GM19351 (cell line): ENCODE results near the gene HLA-DMA.
A peak's percentile ranks its signal among the peaks of the same experiment; 100 is the strongest.
"Not testable (repeated sequence)": the region's sequence is repeated elsewhere in the genome, so short reads cannot be mapped to it uniquely, and the experiment has no call there.

ENCODE experiments used
- ATAC-seq: cut with Tn5 transposase; IDR thresholded peaks from one replicate; pipeline ENCODE4 v1.9.1; 2021; ENCODE audit warnings: mild to moderate bottlenecking, moderate library complexity; ENCODE audit not compliant: unreplicated experiment

HLA-DMA gene

DNA sequence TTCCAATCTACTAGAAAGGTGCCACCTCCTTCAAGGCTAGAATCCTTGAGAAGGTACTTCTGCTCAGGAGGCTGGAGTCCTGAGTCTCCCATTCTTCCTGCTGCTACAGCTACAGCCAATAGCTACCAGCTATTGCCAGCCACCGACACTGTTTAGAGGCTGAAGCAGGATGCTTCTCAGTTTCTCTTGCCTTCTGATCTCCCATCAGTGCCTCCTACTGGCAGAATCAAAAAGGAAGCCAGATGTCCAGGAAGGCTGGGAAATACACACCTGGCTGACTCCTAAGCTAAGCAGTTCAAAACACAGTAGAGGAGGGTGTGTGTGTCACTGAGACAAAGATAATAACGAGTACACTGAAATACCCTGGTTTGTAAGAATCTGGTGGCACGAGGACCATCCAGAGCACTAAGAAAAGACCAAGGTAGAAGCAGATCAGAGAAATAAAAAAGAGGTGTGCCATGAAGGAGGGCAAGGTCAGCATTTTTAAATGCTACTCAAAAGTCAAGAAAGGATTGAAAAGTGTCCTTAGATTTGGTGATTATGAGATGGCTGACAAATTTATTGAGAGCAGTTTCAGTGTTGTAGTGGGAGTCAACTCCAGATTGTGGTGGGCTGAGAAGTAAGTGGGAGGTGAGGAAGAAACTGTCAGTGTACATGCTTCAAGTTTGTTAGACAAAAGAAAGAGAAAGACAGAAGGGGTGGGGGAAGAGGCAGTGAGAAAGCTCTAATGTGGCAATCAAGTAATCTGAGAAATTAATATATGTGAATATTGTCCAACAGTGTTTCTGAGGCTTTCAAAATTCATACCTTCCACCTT lies 2.3 kb upstream of the HLA-DMA start:
- no peak for ATAC-seq

DNA sequence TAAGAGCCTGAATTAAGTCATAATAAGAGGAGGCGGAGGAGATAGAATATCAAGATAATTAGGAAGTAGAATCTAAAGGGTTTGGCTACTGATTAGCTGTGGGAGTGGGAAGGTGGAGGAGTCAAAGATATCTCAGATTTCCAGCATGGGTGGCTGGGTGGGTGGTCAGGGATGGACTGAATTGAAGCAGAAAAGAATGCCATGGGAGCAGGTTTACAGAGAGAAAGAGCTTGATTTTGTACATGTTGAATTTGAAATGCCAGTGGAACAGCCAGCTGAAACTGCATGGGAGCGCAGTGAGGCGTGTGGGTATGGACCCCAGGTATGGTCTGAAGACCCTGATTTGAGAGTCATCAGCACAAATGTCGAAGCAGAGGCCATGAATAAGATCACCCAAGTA lies 1.4 kb upstream of the HLA-DMA start:
- no peak for ATAC-seq

DNA sequence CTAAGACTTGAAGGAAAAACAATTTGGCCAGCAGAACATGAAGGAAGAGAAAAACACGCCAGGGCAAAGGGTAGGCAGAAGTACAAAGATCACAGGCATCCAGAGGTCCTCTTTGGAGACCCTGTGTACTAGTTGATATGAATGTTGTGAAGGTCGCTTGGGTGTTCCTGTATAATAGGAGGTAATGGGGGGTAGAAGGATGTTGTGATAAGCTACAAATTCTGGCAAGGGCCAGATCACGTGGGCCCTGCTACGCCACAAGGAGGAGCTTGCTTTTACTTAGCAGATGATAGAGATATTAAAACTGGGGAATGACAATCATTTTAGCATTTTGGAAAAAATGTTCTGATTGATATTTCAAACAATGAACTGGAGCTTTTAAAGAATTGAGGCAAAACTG lies 878 bp upstream of the HLA-DMA start:
- ATAC-seq, result no peak

- ATAC-seq, result no peak
Observed at GRCh38 chr6:32950449-32950848, 2.4 kb downstream of the HLA-DMA start.

DNA sequence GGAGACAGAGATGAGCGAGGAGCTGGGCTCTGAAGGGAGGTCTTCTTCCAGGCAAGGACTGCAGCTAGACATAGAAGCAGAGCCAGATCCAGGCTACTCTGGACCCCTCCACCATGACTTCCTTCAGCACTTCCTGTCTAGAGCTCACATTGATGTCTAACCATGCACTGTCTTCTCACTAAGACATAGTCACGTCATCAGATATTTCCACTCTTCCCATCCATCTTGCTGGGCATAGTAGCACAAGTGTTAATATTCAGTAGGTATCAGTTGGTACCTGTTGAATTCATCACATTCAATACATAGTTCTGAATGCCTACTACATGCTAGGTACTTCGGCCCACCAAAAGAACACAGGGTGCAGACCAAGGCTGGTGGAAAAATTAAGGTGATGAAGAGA lies 2.9 kb downstream of the HLA-DMA start:
- ATAC-seq, result no peak

- no peak for ATAC-seq
Observed at GRCh38 chr6:32949113-32949512, 3.8 kb downstream of the HLA-DMA start.

- ATAC-seq, result no peak
Observed at GRCh38 chr6:32947552-32948465, 5.1 kb downstream of the HLA-DMA start.

GRCh38 chr6:32946893-32947292 lies 6.0 kb downstream of the HLA-DMA start:
- ATAC-seq, result no peak

- no peak for ATAC-seq
Observed at GRCh38 chr6:32945953-32946352, 6.9 kb downstream of the HLA-DMA start.

GRCh38 chr6:32945108-32945760 lies 7.7 kb downstream of the HLA-DMA start:
- no peak for ATAC-seq

DNA sequence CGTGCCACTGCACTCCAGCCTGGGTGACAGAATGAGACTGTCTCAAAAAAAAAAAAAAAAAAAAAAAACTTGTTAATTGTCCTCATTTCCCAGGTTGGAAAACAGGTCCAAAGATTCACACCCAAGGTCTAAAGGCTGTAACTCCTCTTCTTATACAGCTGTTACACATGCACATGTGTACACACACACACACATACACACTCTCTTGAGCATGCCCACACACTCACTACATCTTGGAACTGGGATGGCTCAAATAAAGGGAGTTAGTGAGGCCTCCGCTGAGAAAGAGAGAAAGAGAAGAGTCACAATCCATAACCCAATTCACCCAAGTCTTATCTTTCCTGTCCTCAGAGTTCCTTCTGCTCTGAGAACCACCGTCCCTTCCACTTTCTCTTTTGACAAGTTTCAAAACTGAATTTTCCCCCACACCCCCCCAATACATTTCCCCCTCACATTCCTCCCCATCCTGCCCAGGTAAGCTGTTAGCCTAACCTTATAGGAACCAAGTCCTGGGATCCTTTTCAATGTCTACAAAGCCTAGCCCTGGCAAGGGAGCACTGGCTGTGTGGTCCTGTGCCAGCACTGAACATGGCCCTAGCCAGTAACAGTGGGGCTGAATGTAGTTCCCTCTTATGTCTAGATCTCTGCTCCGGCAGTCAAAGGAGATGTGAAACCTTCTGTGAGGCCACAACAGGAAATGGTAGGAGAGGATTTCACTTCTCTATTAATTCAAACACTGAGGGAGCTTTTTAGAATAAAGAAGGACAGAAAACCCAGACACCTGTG lies 8.8 kb downstream of the HLA-DMA start:
- ATAC-seq, result peak; percentile 48

GRCh38 chr6:32942555-32943123 lies 10.3 kb downstream of the HLA-DMA start:
- ATAC-seq, result not testable (repeated sequence)

DNA sequence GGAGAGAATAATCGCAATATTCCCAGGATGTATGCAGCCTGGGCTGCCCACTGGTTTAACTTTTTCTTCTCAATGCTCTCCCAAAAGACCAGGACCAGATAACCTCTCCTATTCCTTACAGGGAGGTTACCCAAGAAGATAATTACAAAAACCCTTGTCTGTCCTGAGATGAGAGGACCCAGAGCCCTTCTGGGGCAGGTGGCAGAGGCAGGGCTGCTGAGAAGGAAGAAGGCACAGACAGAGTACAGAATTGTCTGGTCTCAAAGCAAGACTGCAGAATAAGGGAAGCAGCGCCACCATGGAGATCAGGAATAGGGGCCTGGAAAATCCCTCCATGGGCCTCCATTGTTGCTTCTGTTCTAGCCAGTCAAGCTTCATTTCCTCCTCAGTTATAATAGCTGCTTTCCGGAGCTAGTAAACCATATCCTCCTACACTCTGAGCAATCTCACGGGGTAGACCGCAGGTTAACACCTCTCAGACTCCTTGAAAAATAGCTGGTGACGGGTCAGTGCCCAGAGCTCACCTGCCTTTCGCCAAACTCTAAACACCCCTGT lies 11.6 kb downstream of the HLA-DMA start:
- ATAC-seq, result peak; percentile 57

- peak; percentile 59 for ATAC-seq
Observed at GRCh38 chr6:32940656-32941213, 12.2 kb downstream of the HLA-DMA start, which contains the start of gene HLA-DMB. Gene HLA-DMB, minus strand, starts transcription at chr6:32941028. Its CDS starts 221 bp downstream, at chr6:32940807.

DNA sequence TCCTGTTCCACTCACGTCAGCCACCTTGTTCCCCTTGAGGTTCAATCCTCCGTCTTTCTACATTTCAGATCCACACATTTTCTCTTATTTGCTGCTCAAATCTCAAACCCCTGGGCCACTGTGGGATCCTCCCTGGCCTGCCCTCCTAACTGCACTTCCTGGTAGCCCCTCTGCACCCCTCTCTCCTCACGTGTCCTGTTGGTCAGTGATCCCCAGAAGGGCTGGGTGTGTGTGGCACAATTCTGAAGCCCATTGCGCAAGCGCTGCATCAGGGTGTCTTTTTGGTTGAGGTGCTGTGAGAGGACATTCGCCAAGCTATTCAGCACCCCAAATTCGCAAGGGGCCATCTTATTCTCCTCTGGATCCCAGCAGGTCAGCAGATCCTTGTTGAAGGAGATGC lies 14.4 kb downstream of the HLA-DMA start:
- ATAC-seq, result no peak

DNA sequence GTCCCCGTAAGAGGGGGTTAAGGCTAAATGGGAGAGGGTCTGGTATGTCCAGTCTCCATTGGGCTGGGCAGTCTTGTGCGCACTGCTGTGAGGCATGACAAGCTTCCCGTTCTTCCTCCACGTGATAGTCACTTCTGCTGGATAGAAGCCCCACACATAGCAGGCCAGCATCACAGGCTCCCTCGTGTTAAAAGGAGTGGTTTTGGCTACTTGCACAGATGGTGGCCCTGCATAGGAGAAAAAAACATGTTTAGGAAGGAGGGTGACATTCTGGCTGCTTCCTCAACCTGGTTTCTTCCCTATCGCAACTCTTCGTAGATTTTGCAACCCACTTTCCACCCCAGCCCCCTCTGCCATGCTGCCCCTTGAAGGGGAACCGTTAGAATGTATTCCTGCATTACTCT lies 15.7 kb downstream of the HLA-DMA start:
- no peak for ATAC-seq

DNA sequence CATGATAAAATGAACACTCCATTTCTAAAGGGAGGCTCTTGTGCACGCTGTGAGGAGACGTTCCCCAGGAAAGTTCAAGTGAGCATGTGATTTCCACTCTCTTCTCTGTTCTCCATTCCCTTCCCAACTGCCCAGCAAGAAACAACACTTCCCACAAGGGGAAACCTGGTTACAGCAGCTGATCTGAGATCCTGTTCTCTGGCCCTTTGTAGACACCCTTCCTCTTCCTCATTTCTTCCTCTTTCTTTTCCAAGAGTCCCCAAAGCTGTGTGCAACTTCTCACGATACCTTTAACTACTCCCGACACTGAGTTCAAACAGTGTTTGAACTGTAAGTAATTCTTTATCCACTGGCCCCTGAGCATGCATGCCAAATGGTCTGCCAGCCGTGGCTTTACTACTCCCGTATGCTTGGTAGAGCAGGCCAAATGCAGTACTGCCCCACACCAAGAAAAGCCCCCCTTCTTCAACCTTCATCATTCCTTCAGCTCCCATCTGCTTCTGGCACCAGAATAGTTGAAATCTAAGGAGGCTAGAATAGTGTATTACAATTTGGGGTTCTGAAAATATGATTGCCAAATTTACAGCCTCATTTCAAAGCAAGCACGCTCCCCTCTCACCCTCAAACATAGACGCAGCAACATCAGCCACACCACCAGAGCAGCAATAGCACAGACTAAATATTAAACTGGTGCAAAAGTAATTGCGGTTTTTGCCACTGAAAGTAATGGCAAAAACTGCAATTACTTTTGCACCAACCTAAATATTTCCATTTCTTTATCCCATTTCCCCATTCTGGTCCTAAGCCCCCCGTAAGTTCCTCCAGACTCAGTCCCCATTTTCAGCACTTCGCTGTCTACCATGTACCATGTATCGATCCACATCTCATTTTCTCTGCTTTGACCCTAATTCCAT lies 16.4 kb downstream of the HLA-DMA start:
- ATAC-seq, result no peak

GRCh38 chr6:32935551-32936238 lies 17.2 kb downstream of the HLA-DMA start:
- ATAC-seq, result no peak
